ENCODE data around the gene RIOX2. TPM values are rescaled to one million over a fixed set of nuclear protein-coding genes. Genes with fewer than 3 reads are reported as not detected.

The RIOX2 gene
- total RNA-seq, 3 donors from 2014 or later (not counting 1 experiment from before 2014, with no cell fraction given), result 8.7 to 16.2 (median 13.5) TPM

DNA sequence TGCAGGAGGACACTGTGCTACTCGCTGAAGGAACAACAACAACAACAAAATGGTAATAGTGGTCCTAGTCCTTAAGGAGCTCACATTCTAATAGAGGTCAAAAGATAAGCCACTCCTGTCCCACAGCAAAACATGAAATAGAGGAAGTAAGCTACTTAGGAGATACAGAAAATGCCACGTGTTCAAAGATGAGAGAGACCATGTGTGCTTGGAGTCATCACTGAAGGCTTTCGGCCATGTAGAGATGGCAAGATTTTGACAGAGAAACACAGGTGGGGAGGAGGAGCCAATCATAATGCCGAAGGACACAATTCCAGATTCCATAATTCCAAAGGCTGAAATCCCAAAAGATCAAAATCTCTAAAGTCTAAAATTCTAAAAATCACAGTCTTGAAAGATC is 24.8 kb upstream of the RIOX2 start:
- no peak overlapping the region for H3K27ac ChIP-seq (ENCODE audit: low read length)
- Mint-ChIP-seq H3K27me3 (ENCODE audit: low read depth in 2 of 2) (peaks cover 3 to 33% of the 10 kb centered on the region in 2 donors), H3K9me3 (no peaks in the 10 kb centered on the region), H3K36me3 (no peaks in the 10 kb centered on the region), H3K27ac (no peak overlapping the region), H3K4me3 (no peak overlapping the region), H3K4me1 (no peaks in the 10 kb centered on the region)
- H3K36me3 ChIP-seq (ENCODE audit: control insufficient read depth, insufficient read depth, low read length), result no peaks in the 10 kb centered on the region
- TF ChIP-seq, protein P1, sequence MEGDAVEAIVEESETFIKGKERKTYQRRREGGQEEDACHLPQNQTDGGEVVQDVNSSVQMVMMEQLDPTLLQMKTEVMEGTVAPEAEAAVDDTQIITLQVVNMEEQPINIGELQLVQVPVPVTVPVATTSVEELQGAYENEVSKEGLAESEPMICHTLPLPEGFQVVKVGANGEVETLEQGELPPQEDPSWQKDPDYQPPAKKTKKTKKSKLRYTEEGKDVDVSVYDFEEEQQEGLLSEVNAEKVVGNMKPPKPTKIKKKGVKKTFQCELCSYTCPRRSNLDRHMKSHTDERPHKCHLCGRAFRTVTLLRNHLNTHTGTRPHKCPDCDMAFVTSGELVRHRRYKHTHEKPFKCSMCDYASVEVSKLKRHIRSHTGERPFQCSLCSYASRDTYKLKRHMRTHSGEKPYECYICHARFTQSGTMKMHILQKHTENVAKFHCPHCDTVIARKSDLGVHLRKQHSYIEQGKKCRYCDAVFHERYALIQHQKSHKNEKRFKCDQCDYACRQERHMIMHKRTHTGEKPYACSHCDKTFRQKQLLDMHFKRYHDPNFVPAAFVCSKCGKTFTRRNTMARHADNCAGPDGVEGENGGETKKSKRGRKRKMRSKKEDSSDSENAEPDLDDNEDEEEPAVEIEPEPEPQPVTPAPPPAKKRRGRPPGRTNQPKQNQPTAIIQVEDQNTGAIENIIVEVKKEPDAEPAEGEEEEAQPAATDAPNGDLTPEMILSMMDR (IDR thresholded peaks at IDR 0.05), result no peak
- intact Hi-C loops (cut with micrococcal nuclease), result no loop called here
- no peaks in the 10 kb centered on the region for H3K4me1 ChIP-seq (ENCODE audit: control insufficient read depth, insufficient read depth, low read length)
- DNase-seq, result no peak
- H3K9me3 ChIP-seq (ENCODE audit: control insufficient read depth, insufficient read depth, low read length), result no peaks in the 10 kb centered on the region
- no peak for ATAC-seq
- H3K27me3 ChIP-seq (ENCODE audit: control insufficient read depth, insufficient read depth, low read length), result no peaks in the 10 kb centered on the region
- WGBS (ENCODE audit: insufficient coverage), result 60% methylated on average over 3 of the region's 4 CpGs
- no peak overlapping the region for H3K4me3 ChIP-seq (ENCODE audit: low read length)

- H3K4me3 ChIP-seq (ENCODE audit: low read length), result no peak overlapping the region
- no peaks in the 10 kb centered on the region for H3K4me1 ChIP-seq (ENCODE audit: control insufficient read depth, insufficient read depth, low read length)
- no peaks in the 10 kb centered on the region for H3K36me3 ChIP-seq (ENCODE audit: control insufficient read depth, insufficient read depth, low read length)
- H3K27ac Mint-ChIP-seq, result no peak overlapping the region
- no peak for ATAC-seq
- 100% methylated on average over 1 of the region's 2 CpGs for WGBS (ENCODE audit: insufficient coverage)
- H3K9me3 ChIP-seq (ENCODE audit: control insufficient read depth, insufficient read depth, low read length), result no peaks in the 10 kb centered on the region
- DNase-seq, result no peak
- peaks cover 7 to 8% of the 10 kb centered on the region in 2 donors for H3K4me1 Mint-ChIP-seq
- no peak overlapping the region for H3K27ac ChIP-seq (ENCODE audit: low read length)
- H3K4me3 Mint-ChIP-seq, result no peak overlapping the region
- H3K27me3 Mint-ChIP-seq (ENCODE audit: low read depth in 2 of 2), result peaks cover 3 to 39% of the 10 kb centered on the region in 2 donors
- H3K36me3 Mint-ChIP-seq, result no peaks in the 10 kb centered on the region
- no peaks in the 10 kb centered on the region for H3K27me3 ChIP-seq (ENCODE audit: control insufficient read depth, insufficient read depth, low read length)
- intact Hi-C loops (cut with micrococcal nuclease), result no loop called here
- no peaks in the 10 kb centered on the region for H3K9me3 Mint-ChIP-seq
- TF ChIP-seq, protein P1 (IDR thresholded peaks at IDR 0.05), result no peak
Observed at GRCh38 chr3:97994328-97994945, 22.2 kb upstream of the RIOX2 start.

- Histone ChIP-seq H3K27me3 (ENCODE audit: control insufficient read depth, insufficient read depth, low read length) (no peaks in the 10 kb centered on the region), H3K4me1 (ENCODE audit: control insufficient read depth, insufficient read depth, low read length) (no peaks in the 10 kb centered on the region), H3K36me3 (ENCODE audit: control insufficient read depth, insufficient read depth, low read length) (no peaks in the 10 kb centered on the region), H3K9me3 (ENCODE audit: control insufficient read depth, insufficient read depth, low read length) (no peaks in the 10 kb centered on the region), H3K27ac (ENCODE audit: low read length) (no peak overlapping the region), H3K4me3 (ENCODE audit: low read length) (no peak overlapping the region)
- peaks cover 0 to 33% of the 10 kb centered on the region in 2 donors for H3K27me3 Mint-ChIP-seq (ENCODE audit: low read depth in 2 of 2)
- TF ChIP-seq, protein P1 (IDR thresholded peaks at IDR 0.05), result no peak
- intact Hi-C loops (cut with micrococcal nuclease), result no loop called here
- DNase-seq, result no peak
- ATAC-seq, result no peak
- H3K4me3 Mint-ChIP-seq, result no peak overlapping the region
- H3K4me1 Mint-ChIP-seq, result peaks cover 7 to 8% of the 10 kb centered on the region in 2 donors
- H3K36me3 Mint-ChIP-seq, result no peaks in the 10 kb centered on the region
- WGBS (ENCODE audit: insufficient coverage), result 100% methylated on average over 1 of the region's 2 CpGs
- peaks cover 0 to 2% of the 10 kb centered on the region in 2 donors for H3K9me3 Mint-ChIP-seq
- H3K27ac Mint-ChIP-seq, result no peak overlapping the region
Observed at GRCh38 chr3:97993526-97993925, 21.3 kb upstream of the RIOX2 start.
